ENCODE data around the gene KAZN.

Gene KAZN

GRCh38 chr1:14679027-14679688, 80.7 kb downstream of the KAZN start:
- no peak for DNase-seq

- no peak for DNase-seq
These were observed 82.7 kb downstream of the KAZN start for GRCh38 chr1:14681182-14681581.

- no peak for DNase-seq
These were observed 84.6 kb downstream of the KAZN start for GRCh38 chr1:14682941-14683621.

- no peak for DNase-seq
These were observed 86.6 kb downstream of the KAZN start for GRCh38 chr1:14685078-14685477.

GRCh38 chr1:14686701-14687100, 88.2 kb downstream of the KAZN start:
- no peak for DNase-seq

GRCh38 chr1:14687147-14687546, 88.7 kb downstream of the KAZN start:
- no peak for DNase-seq

- DNase-seq, result no peak
These were observed 91.6 kb downstream of the KAZN start for GRCh38 chr1:14689996-14690615.

- DNase-seq, result no peak
These were observed 95.5 kb downstream of the KAZN start for GRCh38 chr1:14693949-14694348.

GRCh38 chr1:14694589-14694988, 96.1 kb downstream of the KAZN start:
- DNase-seq, result no peak

GRCh38 chr1:14696761-14697160, 98.3 kb downstream of the KAZN start:
- no peak for DNase-seq

- no peak for DNase-seq
These were observed 98.9 kb downstream of the KAZN start for GRCh38 chr1:14697353-14697752.

GRCh38 chr1:14698314-14698713, 99.8 kb downstream of the KAZN start:
- no peak for DNase-seq

GRCh38 chr1:14699620-14700019, 101.1 kb downstream of the KAZN start:
- no peak for DNase-seq

- DNase-seq, result no peak
These were observed 106.4 kb downstream of the KAZN start for GRCh38 chr1:14704846-14705245.

- DNase-seq, result no peak
These were observed 107.3 kb downstream of the KAZN start for GRCh38 chr1:14705824-14706223.

GRCh38 chr1:14706631-14707030, 108.1 kb downstream of the KAZN start:
- no peak for DNase-seq

GRCh38 chr1:14707531-14708445, 109.3 kb downstream of the KAZN start:
- DNase-seq, result no peak

GRCh38 chr1:14710331-14710730, 111.8 kb downstream of the KAZN start:
- no peak for DNase-seq

GRCh38 chr1:14712136-14712535, 113.7 kb downstream of the KAZN start:
- no peak for DNase-seq

- no peak for DNase-seq
These were observed 114.6 kb downstream of the KAZN start for GRCh38 chr1:14713077-14713476.

GRCh38 chr1:14715266-14715665, 116.8 kb downstream of the KAZN start:
- DNase-seq, result no peak

- DNase-seq, result no peak
These were observed 117.3 kb downstream of the KAZN start for GRCh38 chr1:14715802-14716201.

GRCh38 chr1:14716474-14716873, 118.0 kb downstream of the KAZN start:
- no peak for DNase-seq

Data from activated gamma-delta T cell treated with Interleukin-2 at 50 U/mL for 16 hours (primary cell).